AG04449 (cell line): Measurements from ENCODE around the gene C15orf61.

ENCODE experiments used
- CTCF ChIA-PET: fragments of 350-600 bp; formaldehyde crosslinking; extraction: SDS; loops from one replicate; lab custom pipeline; 2021; ENCODE audit warnings: antibody characterized with exemption; lab: Yijun Ruan, JAX
- POLR2A ChIA-PET: fragments of 400-600, 350-600 bp; formaldehyde crosslinking; extraction: SDS; loops from one replicate; lab custom pipeline; 2020; ENCODE audit warnings: antibody characterized with exemption, inconsistent platforms; lab: Yijun Ruan, JAX
- DNase-seq: peaks from one replicate; pipeline ENCODE4 v3.0.0-alpha.2; 2010; ENCODE audit warnings: low read depth, low spot score
- H3K4me3 ChIP-seq: 2 replicates; pipeline ENCODE4 v1.5.1; 2011; ENCODE audit warnings: low read depth, mild to moderate bottlenecking, control low read depth, low read length
- CTCF ChIP-seq: IDR thresholded peaks from one replicate; pipeline ENCODE4 v1.5.1; 2011; ENCODE audit warnings: mild to moderate bottlenecking, moderate library complexity, low read length, control low read depth, inconsistent platforms; ENCODE audit not compliant: insufficient read depth; ENCODE audit errors: missing control alignments

The C15orf61 gene

GRCh38 chr15:67570875-67571647 is 50.1 kb downstream of the C15orf61 start:
- CTCF ChIA-PET = interaction anchor here (0.6 to 1.8 kb wide), 3 partner anchors 11 to 146 kb away, joined by 3 to 5 read pairs (median 3); no protein-coding TSS in a partner anchor
- POLR2A ChIA-PET = interaction anchor here (0.8 kb wide), 1 partner anchor 19 kb away, joined by 3 read pairs; no protein-coding TSS in a partner anchor
- no peak for TF ChIP-seq CTCF
- DNase-seq = no peak
- H3K4me3 ChIP-seq = no peak overlapping the region

- no peak overlapping the region for H3K4me3 ChIP-seq
- ChIA-PET POLR2A (interaction anchor here (0.8 kb wide), 1 partner anchor 20 kb away, joined by 3 read pairs; no protein-coding TSS in a partner anchor), CTCF (interaction anchor here (0.6 to 1.8 kb wide), 3 partner anchors 12 to 112 kb away, joined by 3 to 5 read pairs (median 3); no protein-coding TSS in a partner anchor)
- TF ChIP-seq CTCF = no peak
- DNase-seq = no peak
These were observed 50.9 kb downstream of the C15orf61 start for GRCh38 chr15:67571648-67572415.

- TF ChIP-seq CTCF = no peak
- ChIA-PET CTCF (no interaction called here), POLR2A (no interaction called here)
- DNase-seq = no peak
- no peak overlapping the region for H3K4me3 ChIP-seq
These were observed 52.3 kb downstream of the C15orf61 start for GRCh38 chr15:67573194-67573593.

GRCh38 chr15:67575039-67575502 is 54.1 kb downstream of the C15orf61 start:
- CTCF ChIA-PET = no interaction called here
- no peak for DNase-seq
- TF ChIP-seq CTCF = no peak
- POLR2A ChIA-PET = no interaction called here
- H3K4me3 ChIP-seq = no peak overlapping the region

GRCh38 chr15:67578020-67578600 is 57.2 kb downstream of the C15orf61 start:
- ChIA-PET POLR2A (no interaction called here), CTCF (interaction anchor here (0.6 to 1.2 kb wide), 2 partner anchors 9 to 262 kb away, joined by 3 read pairs; no protein-coding TSS in a partner anchor)
- DNase-seq = no peak
- no peak for TF ChIP-seq CTCF
- H3K4me3 ChIP-seq = no peak overlapping the region
